Measurements from ENCODE around the gene TMEM165.
A peak's percentile ranks its signal among the peaks of the same experiment; 100 is the strongest.

Gene TMEM165

GRCh38 chr4:55446578-55446922 lies 50.8 kb downstream of the TMEM165 start:
- Mint-ChIP-seq H3K27ac (no peak overlapping the region), H3K4me3 (no peak overlapping the region), H3K27me3 (ENCODE audit: low read depth) (no peaks in the 10 kb centered on the region), H3K9me3 (no peaks in the 10 kb centered on the region), H3K36me3 (ENCODE audit: low read depth) (peaks cover 60% of the 10 kb centered on the region), H3K4me1 (peaks cover 21% of the 10 kb centered on the region)
- TF ChIP-seq CTCF (IDR thresholded peaks at IDR 0.05; ENCODE audit: unreplicated experiment in 3 of 3), result no peak

GRCh38 chr4:55447108-55447708 lies 51.5 kb downstream of the TMEM165 start:
- no peak for TF ChIP-seq CTCF (IDR thresholded peaks at IDR 0.05; ENCODE audit: unreplicated experiment in 3 of 3)
- Mint-ChIP-seq H3K36me3 (ENCODE audit: low read depth) (peaks cover 60% of the 10 kb centered on the region), H3K27ac (peak overlapping the region in 1 of 3 experiments; percentile 74), H3K4me1 (peaks cover 21% of the 10 kb centered on the region), H3K27me3 (ENCODE audit: low read depth) (no peaks in the 10 kb centered on the region), H3K9me3 (no peaks in the 10 kb centered on the region), H3K4me3 (no peak overlapping the region)

GRCh38 chr4:55447831-55448230 lies 52.1 kb downstream of the TMEM165 start:
- no peaks in the 10 kb centered on the region for H3K9me3 Mint-ChIP-seq
- peaks cover 21% of the 10 kb centered on the region for H3K4me1 Mint-ChIP-seq
- H3K27me3 Mint-ChIP-seq (ENCODE audit: low read depth), result no peaks in the 10 kb centered on the region
- H3K27ac Mint-ChIP-seq, result peak overlapping the region; percentile 46 to 89 (median 74)
- TF ChIP-seq CTCF (IDR thresholded peaks at IDR 0.05; ENCODE audit: unreplicated experiment in 3 of 3), result no peak
- H3K4me3 Mint-ChIP-seq, result no peak overlapping the region
- peaks cover 57% of the 10 kb centered on the region for H3K36me3 Mint-ChIP-seq (ENCODE audit: low read depth)

- peaks cover 53% of the 10 kb centered on the region for H3K36me3 Mint-ChIP-seq (ENCODE audit: low read depth)
- no peaks in the 10 kb centered on the region for H3K9me3 Mint-ChIP-seq
- no peaks in the 10 kb centered on the region for H3K27me3 Mint-ChIP-seq (ENCODE audit: low read depth)
- H3K27ac Mint-ChIP-seq, result no peak overlapping the region
- no peak for TF ChIP-seq CTCF (IDR thresholded peaks at IDR 0.05; ENCODE audit: unreplicated experiment in 3 of 3)
- H3K4me3 Mint-ChIP-seq, result no peak overlapping the region
- peaks cover 21% of the 10 kb centered on the region for H3K4me1 Mint-ChIP-seq
Measured at GRCh38 chr4:55450566-55450965, 54.8 kb downstream of the TMEM165 start.

GRCh38 chr4:55458164-55458563 lies 62.4 kb downstream of the TMEM165 start:
- no peak overlapping the region for H3K27ac Mint-ChIP-seq
- H3K36me3 Mint-ChIP-seq (ENCODE audit: low read depth), result peaks cover 39% of the 10 kb centered on the region
- TF ChIP-seq CTCF (IDR thresholded peaks at IDR 0.05; ENCODE audit: unreplicated experiment in 3 of 3), result no peak
- H3K27me3 Mint-ChIP-seq (ENCODE audit: low read depth), result no peaks in the 10 kb centered on the region
- no peaks in the 10 kb centered on the region for H3K9me3 Mint-ChIP-seq
- no peaks in the 10 kb centered on the region for H3K4me1 Mint-ChIP-seq
- H3K4me3 Mint-ChIP-seq, result no peak overlapping the region

GRCh38 chr4:55458611-55459010 lies 62.9 kb downstream of the TMEM165 start:
- H3K27me3 Mint-ChIP-seq (ENCODE audit: low read depth), result no peaks in the 10 kb centered on the region
- H3K9me3 Mint-ChIP-seq, result no peaks in the 10 kb centered on the region
- H3K27ac Mint-ChIP-seq, result no peak overlapping the region
- no peak overlapping the region for H3K4me3 Mint-ChIP-seq
- H3K36me3 Mint-ChIP-seq (ENCODE audit: low read depth), result peaks cover 39% of the 10 kb centered on the region
- TF ChIP-seq CTCF (IDR thresholded peaks at IDR 0.05; ENCODE audit: unreplicated experiment in 3 of 3), result no peak
- H3K4me1 Mint-ChIP-seq, result no peaks in the 10 kb centered on the region
